Bone marrow (tissue), 2 donors: ENCODE data around the gene OXCT1.
"Not testable (repeated sequence)": the region's sequence is repeated elsewhere in the genome, so short reads cannot be mapped to it uniquely, and the experiment has no call there.

Source experiments
- DNase-seq, 2 donors: peaks; one replicate each; lab custom pipeline; 2025; lab: John Stamatoyannopoulos, UW

Gene OXCT1

GRCh38 chr5:41716382-41716781 is 153.8 kb downstream of the OXCT1 start:
- DNase-seq = no peak

- not testable (repeated sequence) for DNase-seq
Measured at GRCh38 chr5:41714446-41714845, 155.8 kb downstream of the OXCT1 start.

- no peak for DNase-seq
Measured at GRCh38 chr5:41708604-41708940, 161.7 kb downstream of the OXCT1 start.

GRCh38 chr5:41707853-41708603 is 162.2 kb downstream of the OXCT1 start:
- no peak for DNase-seq

- no peak for DNase-seq
Measured at GRCh38 chr5:41695920-41696582, 174.2 kb downstream of the OXCT1 start.

- no peak for DNase-seq
Measured at GRCh38 chr5:41686767-41687166, 183.5 kb downstream of the OXCT1 start.

GRCh38 chr5:41686191-41686590 is 184.0 kb downstream of the OXCT1 start:
- DNase-seq = no peak

- no peak for DNase-seq
Measured at GRCh38 chr5:41683181-41683580, 187.0 kb downstream of the OXCT1 start.

GRCh38 chr5:41682641-41683040 is 187.6 kb downstream of the OXCT1 start:
- DNase-seq = no peak

GRCh38 chr5:41681840-41682239 is 188.4 kb downstream of the OXCT1 start:
- no peak for DNase-seq
